ENCODE measurements around the gene CIT.

GRCh38 chr12:119687879-119688278, 189.2 kb downstream of the CIT start:
- TF ChIP-seq POLR2A (IDR thresholded peaks at IDR 0.05) (no peak), CTCF (IDR thresholded peaks at IDR 0.05) (no peak)
